NCI-H187 treated with DMSO at 0.1 percent for 48 hours (cell line): Measurements from ENCODE around the gene FAU.
"Not testable (repeated sequence)": the region's sequence is repeated elsewhere in the genome, so short reads cannot be mapped to it uniquely, and the experiment has no call there.

Experiments
- DNase-seq: peaks from one replicate; lab custom pipeline; 2025; lab: John Stamatoyannopoulos, UW

Gene FAU

GRCh38 chr11:65121865-65122696, at the start of gene FAU, which contains the start of gene MRPL49:
Gene FAU, minus strand, starts transcription at chr11:65122134. Its CDS starts 321 bp downstream, at chr11:65121813.
Gene MRPL49, plus strand, starts transcription at chr11:65122321. Its CDS starts 26 bp downstream, at chr11:65122347.
- peak; percentile 83 for DNase-seq

DNA sequence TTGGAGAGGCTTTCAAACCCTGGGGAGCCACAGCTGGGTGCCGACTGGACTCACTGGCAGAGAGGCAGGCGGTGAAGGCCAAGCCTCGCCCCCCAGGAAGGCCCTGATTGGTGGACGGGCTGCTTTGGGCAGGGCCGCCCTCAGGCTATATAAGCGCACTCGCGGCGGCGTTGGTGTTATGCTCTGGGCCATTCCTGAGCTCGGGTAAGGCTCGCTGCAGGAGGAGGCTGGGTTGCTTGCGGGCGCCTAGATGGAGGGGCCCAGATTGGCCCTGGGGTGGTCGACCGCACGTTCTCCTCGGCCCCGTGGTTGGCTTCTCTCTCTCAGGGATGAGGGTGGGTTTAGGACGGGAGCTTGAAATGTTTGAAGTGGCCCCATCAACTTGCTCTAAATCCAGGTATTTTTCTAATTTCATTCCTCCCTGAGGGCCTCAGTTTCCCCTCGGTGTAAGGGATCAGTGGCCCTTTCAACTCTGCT, 48.2 kb upstream of the FAU start, which contains the start of gene SPDYC:
Gene SPDYC (plus strand): TSS at position 176 of the 477 bp plus-strand sequence. CDS start 1,125 bp downstream, outside the sequence.
- DNase-seq = no peak

GRCh38 chr11:65169164-65169641, 47.3 kb upstream of the FAU start:
- no peak for DNase-seq

DNA sequence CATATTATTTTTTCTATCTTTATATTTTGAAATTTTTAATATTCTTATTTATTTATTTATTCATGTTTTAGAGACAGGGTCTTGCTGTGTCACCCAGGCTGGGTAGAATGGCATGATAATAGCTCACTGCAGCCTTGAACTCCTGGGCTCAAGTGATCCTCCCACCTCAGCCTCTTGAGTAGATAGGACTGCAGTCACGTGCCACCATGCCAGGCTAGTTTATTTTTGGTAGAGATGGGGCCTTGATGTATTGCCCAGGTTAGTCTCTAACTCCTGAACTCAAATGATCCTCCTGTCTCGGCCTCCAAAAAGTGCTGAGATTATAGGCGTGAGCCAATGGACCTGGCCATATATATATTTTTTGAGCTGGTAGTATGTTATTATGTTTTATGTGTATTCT, 45.7 kb upstream of the FAU start:
- no peak for DNase-seq

DNA sequence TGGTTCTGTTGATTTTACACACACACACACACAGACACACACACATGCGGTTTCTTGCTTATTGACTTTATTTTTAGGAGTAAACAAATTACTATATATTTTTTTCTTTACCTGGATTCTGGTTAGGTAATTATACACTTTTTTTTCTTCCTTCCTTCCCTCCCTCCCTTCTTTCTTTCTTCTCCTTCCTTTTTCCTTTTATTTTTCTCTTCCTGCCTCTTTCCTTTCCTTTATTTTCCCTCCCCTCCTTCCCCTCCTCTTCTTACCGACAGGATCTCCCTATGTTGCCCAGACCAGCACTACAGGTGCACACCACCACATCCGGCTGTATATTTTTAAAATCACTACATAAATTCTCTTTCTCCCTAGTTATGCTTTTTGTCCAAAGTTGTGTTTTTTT, 45.0 kb upstream of the FAU start:
- no peak for DNase-seq

- no peak for DNase-seq
Measured at GRCh38 chr11:65165410-65166317, 43.7 kb upstream of the FAU start.

- DNase-seq = no peak
Measured at GRCh38 chr11:65163684-65164083, 41.8 kb upstream of the FAU start.

DNA sequence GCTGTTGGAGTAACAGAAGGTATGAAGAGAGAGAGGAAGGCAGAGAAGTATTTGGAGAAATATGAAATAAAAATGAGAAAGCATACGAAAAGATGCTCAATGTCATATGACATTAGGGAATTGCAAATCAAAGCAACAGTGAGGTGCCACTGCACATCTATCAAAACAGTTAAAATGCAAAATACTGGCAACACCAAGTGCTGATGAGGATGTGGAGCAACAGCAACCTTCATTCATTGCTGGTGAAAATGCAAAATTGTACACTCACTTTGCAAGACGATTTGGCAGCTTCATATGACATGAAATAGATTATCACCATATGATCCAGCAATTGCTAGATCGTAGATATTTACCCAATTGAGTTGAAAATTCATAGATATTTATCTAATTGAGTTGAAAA, 38.7 kb upstream of the FAU start:
- no peak for DNase-seq

GRCh38 chr11:65159012-65159411, 37.1 kb upstream of the FAU start:
- no peak for DNase-seq

- DNase-seq = no peak
Measured at GRCh38 chr11:65157336-65157735, 35.4 kb upstream of the FAU start.

DNA sequence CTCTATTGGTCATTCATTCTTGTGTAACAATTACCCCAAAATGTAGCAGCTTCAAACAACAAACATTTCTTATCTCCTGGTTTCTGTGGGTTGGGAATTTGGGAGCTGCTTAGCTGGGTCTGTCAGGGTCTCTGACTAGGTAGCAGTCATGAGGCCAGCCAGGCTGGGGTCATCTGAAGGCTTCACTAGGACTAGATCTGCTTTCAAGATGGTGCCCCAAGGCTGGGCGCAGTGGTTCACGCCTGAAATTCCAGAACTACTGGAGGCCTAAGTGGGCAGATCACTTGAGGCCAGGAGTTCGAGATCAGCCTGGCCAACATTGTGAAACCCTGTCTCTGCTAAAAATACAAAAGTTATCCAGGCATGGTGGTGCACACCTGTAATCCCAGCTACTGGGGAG, 35.0 kb upstream of the FAU start:
- no peak for DNase-seq

DNA sequence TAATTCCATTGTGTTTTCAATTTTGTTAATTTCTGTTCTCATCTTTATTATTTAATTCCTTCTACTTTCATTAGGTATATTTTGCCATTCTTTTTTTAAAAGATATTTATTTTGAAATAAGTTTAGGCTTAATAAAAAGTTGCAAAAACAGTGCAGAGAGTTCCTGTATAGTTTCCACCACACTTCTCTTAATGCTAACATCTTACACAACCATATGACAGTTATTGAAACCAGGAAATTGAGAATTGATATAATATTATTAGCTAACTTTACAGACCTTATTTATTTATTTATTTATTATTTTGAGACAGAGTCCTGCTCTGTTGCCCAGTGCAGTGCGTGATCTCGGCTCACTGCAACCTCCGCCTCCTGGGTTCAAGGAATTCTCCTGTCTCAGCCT, 34.3 kb upstream of the FAU start:
- no peak for DNase-seq

GRCh38 chr11:65152122-65152521, 30.2 kb upstream of the FAU start:
- DNase-seq = no peak

- DNase-seq = no peak
Measured at GRCh38 chr11:65151331-65151899, 29.5 kb upstream of the FAU start.

DNA sequence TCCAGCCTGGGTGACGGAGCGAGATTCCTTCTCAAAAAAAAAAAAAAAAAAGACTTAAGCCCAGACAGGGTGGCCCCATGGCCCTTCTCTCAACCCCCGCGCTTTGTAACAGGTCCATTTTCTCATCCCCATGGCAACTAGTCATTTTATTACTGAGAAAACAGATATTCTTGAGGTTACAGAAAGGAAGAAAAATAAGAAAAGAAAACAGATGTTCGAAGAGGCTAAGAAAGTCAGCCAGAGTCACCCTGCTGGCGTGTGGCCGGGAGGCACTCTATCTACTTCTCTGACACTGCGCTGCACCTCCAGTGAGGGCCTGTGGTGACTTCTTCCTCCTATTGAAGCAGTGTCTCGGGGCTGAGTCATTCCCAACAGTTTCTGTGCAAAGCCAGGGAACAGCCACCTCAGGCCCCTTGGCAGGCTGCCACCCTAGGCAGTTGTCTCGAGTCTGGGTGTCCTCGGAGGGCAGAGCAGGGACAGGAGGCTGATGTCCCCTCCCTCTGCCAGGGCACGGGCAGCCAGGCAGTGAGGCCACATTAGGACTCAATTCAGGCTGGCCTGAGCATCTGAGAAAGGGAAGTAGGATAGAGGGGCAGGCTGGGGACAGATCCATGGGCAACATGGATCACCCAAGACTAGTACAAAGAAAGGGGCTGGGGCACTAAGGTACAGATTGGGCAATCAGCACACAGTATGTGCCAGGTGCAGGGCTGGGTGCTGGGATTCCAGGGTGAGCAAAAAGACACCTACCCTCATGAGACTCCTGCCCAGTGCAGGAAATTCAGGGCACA, 28.8 kb upstream of the FAU start:
- DNase-seq = no peak

DNA sequence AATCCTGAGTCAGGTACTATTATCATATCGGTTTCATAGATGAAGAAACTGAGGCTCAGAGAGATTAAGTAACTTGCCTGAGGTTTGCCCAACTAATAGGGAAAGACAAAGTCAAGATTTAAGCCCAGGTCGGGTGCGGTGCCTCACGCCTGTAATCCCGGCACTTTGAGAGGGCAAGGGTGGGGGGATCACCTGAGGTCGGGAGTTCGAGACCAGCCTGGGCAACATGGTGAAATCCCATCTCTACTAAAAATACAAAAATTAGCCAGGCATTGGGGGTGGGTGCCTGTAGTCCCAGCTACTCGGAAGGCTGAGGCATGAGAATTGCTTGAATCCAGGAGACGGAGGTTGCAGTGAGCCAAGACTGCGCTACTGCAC, 28.2 kb upstream of the FAU start:
- not testable (repeated sequence) for DNase-seq

- DNase-seq = no peak
Measured at GRCh38 chr11:65148657-65149056, 26.7 kb upstream of the FAU start.

- no peak for DNase-seq
Measured at GRCh38 chr11:65147352-65148075, 25.6 kb upstream of the FAU start.

- no peak for DNase-seq
Measured at GRCh38 chr11:65141896-65142494, 20.1 kb upstream of the FAU start.

DNA sequence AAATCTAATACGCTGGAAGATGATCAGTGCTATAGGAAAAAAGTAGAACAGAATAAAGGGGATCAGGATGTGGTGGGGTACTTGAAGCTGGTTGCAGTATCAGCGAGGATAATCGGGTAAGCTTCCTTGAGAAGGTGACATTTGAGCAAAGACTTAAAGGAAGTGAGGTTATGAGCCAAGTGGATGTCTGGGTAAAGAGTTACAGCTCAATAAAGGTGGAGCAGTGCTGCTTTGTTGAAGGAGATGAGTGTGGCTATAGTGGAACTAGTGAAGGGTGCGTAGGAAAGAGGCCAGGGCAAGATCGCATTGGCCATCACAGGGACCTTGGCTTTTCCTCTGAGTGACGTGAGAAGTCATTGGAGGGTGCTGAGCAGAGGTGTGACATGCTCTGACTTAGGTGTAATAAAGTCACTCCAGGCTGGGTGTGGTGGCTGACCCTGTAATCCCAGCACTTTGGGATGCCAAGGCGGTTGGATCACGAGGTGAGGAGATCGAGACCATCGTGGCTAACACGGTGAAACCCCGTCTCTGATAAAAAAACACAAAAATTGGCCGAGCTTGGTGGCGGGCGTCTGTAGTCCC, 14.7 kb upstream of the FAU start:
- DNase-seq = no peak
